Stimulated activated CD8-positive, alpha-beta memory T cell treated with anti-CD3 and anti-CD28 coated beads, Interleukin-15, amount 100 ng/mL, for 24 hours (primary cell): ENCODE measurements around the gene CDH4.

Experiments
- DNase-seq: peaks from one replicate; pipeline ENCODE4 v3.0.0-alpha.2; 2020; ENCODE audit warnings: low read depth

Gene CDH4

GRCh38 chr20:61753316-61753942 is 501.4 kb downstream of the CDH4 start:
- DNase-seq, result no peak

GRCh38 chr20:61753987-61754956 is 502.2 kb downstream of the CDH4 start:
- DNase-seq, result no peak

- no peak for DNase-seq
Observed at GRCh38 chr20:61754976-61755778, 503.1 kb downstream of the CDH4 start.

- no peak for DNase-seq
Observed at GRCh38 chr20:61755971-61756845, 504.1 kb downstream of the CDH4 start.

GRCh38 chr20:61756966-61757677 is 505.1 kb downstream of the CDH4 start:
- DNase-seq, result no peak

- DNase-seq, result no peak
Observed at GRCh38 chr20:61757678-61758563, 505.9 kb downstream of the CDH4 start.

GRCh38 chr20:61758564-61759200 is 506.6 kb downstream of the CDH4 start:
- no peak for DNase-seq

GRCh38 chr20:61759286-61760065 is 507.4 kb downstream of the CDH4 start:
- DNase-seq, result no peak

GRCh38 chr20:61760321-61760720 is 508.3 kb downstream of the CDH4 start:
- no peak for DNase-seq

GRCh38 chr20:61760731-61761130 is 508.7 kb downstream of the CDH4 start:
- no peak for DNase-seq

- no peak for DNase-seq
Observed at GRCh38 chr20:61761453-61762166, 509.5 kb downstream of the CDH4 start.

- no peak for DNase-seq
Observed at GRCh38 chr20:61762167-61762710, 510.2 kb downstream of the CDH4 start.

GRCh38 chr20:61762886-61763739 is 511.1 kb downstream of the CDH4 start:
- DNase-seq, result no peak

- DNase-seq, result no peak
Observed at GRCh38 chr20:61763740-61764400, 511.8 kb downstream of the CDH4 start.

GRCh38 chr20:61764471-61765025 is 512.5 kb downstream of the CDH4 start:
- DNase-seq, result no peak
